HEK293 (cell line): Measurements from ENCODE around the gene PFN1.

Source experiments
- ATF2 ChIP-seq: fragments of 450-650 bp; formaldehyde crosslinking; IDR thresholded peaks from 2 replicates; pipeline ENCODE4 v1.5.1; 2016; ENCODE audit warnings: missing biosample characterization, missing genetic modification characterization, low read depth
- KLF8 ChIP-seq: fragments of 450-650 bp; formaldehyde crosslinking; IDR thresholded peaks from 2 replicates; pipeline ENCODE4 v1.5.1; 2016; ENCODE audit warnings: missing biosample characterization, missing genetic modification characterization
- REST ChIP-seq: fragments of 450-650 bp; formaldehyde crosslinking; IDR thresholded peaks from 2 replicates; pipeline ENCODE4 v1.5.1; 2016; ENCODE audit warnings: missing biosample characterization, missing genetic modification characterization
- SALL2 ChIP-seq: fragments of 450-650 bp; formaldehyde crosslinking; IDR thresholded peaks from 2 replicates; pipeline ENCODE4 v1.5.0; 2017; ENCODE audit warnings: missing biosample characterization, mild to moderate bottlenecking, missing genetic modification characterization, borderline replicate concordance
- ZFP41 ChIP-seq: fragments of 450-650 bp; formaldehyde crosslinking; IDR thresholded peaks from 2 replicates; pipeline ENCODE4 v1.5.1; 2016; ENCODE audit warnings: missing biosample characterization, missing genetic modification characterization, borderline replicate concordance
- ZNF335 ChIP-seq: fragments of 450-650 bp; formaldehyde crosslinking; conservative IDR thresholded peaks from 2 replicates; pipeline ENCODE4 v1.5.1; 2016; ENCODE audit warnings: missing biosample characterization, missing genetic modification characterization
- ZNF585B ChIP-seq: fragments of 450-650 bp; formaldehyde crosslinking; IDR thresholded peaks from 2 replicates; pipeline ENCODE4 v1.5.1; 2016; ENCODE audit warnings: missing biosample characterization, missing genetic modification characterization
- ZNF843 ChIP-seq: fragments of 450-650 bp; formaldehyde crosslinking; IDR thresholded peaks from 2 replicates; pipeline ENCODE4 v1.5.1; 2016; ENCODE audit warnings: missing biosample characterization, missing genetic modification characterization
- TF ChIP-seq, protein P1 (sequence below): fragments of 450-650 bp; formaldehyde crosslinking; IDR thresholded peaks from 2 replicates; pipeline ENCODE4 v1.5.1; 2016; ENCODE audit warnings: missing biosample characterization, missing genetic modification characterization
- TF ChIP-seq, protein P2 (sequence below): fragments of 450-650 bp; formaldehyde crosslinking; IDR thresholded peaks from 2 replicates; pipeline ENCODE4 v1.5.1; 2016; ENCODE audit warnings: missing biosample characterization, missing genetic modification characterization

- TF ChIP-seq, protein P1, sequence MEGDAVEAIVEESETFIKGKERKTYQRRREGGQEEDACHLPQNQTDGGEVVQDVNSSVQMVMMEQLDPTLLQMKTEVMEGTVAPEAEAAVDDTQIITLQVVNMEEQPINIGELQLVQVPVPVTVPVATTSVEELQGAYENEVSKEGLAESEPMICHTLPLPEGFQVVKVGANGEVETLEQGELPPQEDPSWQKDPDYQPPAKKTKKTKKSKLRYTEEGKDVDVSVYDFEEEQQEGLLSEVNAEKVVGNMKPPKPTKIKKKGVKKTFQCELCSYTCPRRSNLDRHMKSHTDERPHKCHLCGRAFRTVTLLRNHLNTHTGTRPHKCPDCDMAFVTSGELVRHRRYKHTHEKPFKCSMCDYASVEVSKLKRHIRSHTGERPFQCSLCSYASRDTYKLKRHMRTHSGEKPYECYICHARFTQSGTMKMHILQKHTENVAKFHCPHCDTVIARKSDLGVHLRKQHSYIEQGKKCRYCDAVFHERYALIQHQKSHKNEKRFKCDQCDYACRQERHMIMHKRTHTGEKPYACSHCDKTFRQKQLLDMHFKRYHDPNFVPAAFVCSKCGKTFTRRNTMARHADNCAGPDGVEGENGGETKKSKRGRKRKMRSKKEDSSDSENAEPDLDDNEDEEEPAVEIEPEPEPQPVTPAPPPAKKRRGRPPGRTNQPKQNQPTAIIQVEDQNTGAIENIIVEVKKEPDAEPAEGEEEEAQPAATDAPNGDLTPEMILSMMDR (tag by site-specific recombination), result no peak
- TF ChIP-seq KLF8, result no peak
- TF ChIP-seq REST (tag by site-specific recombination), result no peak
- no peak for TF ChIP-seq ZNF843 (tag by site-specific recombination)
- TF ChIP-seq SALL2 (tag by site-specific recombination), result no peak
- TF ChIP-seq, protein P2, sequence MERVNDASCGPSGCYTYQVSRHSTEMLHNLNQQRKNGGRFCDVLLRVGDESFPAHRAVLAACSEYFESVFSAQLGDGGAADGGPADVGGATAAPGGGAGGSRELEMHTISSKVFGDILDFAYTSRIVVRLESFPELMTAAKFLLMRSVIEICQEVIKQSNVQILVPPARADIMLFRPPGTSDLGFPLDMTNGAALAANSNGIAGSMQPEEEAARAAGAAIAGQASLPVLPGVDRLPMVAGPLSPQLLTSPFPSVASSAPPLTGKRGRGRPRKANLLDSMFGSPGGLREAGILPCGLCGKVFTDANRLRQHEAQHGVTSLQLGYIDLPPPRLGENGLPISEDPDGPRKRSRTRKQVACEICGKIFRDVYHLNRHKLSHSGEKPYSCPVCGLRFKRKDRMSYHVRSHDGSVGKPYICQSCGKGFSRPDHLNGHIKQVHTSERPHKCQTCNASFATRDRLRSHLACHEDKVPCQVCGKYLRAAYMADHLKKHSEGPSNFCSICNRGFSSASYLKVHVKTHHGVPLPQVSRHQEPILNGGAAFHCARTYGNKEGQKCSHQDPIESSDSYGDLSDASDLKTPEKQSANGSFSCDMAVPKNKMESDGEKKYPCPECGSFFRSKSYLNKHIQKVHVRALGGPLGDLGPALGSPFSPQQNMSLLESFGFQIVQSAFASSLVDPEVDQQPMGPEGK, result no peak
- no peak for TF ChIP-seq ATF2 (tag by site-specific recombination)
- no peak for TF ChIP-seq ZNF335
- TF ChIP-seq ZNF585B (tag by site-specific recombination), result no peak
- no peak for TF ChIP-seq ZFP41 (tag by site-specific recombination)
Observed at GRCh38 chr17:4955091-4955490, 6.8 kb upstream of the PFN1 start.
